HG02938 (cell line): Measurements from ENCODE around the gene KIF12.
"Not testable (repeated sequence)": the region's sequence is repeated elsewhere in the genome, so short reads cannot be mapped to it uniquely, and the experiment has no call there.

Source experiments
- ATAC-seq: cut with Tn5 transposase; IDR thresholded peaks from one replicate; pipeline ENCODE4 v1.9.1; 2021; ENCODE audit warnings: mild to moderate bottlenecking, moderate library complexity; ENCODE audit not compliant: unreplicated experiment

KIF12 gene

GRCh38 chr9:114098936-114099668, at the start of gene KIF12:
TSS of gene KIF12 (minus strand) at chr9:114099292. CDS start at chr9:114099276, 16 bp downstream.
- ATAC-seq: no peak

- no peak for ATAC-seq
These were observed 47.6 kb upstream of the KIF12 start for GRCh38 chr9:114146735-114147134.

GRCh38 chr9:114143234-114143633, 44.1 kb upstream of the KIF12 start:
- no peak for ATAC-seq

- no peak for ATAC-seq
These were observed 42.7 kb upstream of the KIF12 start for GRCh38 chr9:114141553-114142402.

- no peak for ATAC-seq
These were observed 41.8 kb upstream of the KIF12 start for GRCh38 chr9:114140850-114141249.

DNA sequence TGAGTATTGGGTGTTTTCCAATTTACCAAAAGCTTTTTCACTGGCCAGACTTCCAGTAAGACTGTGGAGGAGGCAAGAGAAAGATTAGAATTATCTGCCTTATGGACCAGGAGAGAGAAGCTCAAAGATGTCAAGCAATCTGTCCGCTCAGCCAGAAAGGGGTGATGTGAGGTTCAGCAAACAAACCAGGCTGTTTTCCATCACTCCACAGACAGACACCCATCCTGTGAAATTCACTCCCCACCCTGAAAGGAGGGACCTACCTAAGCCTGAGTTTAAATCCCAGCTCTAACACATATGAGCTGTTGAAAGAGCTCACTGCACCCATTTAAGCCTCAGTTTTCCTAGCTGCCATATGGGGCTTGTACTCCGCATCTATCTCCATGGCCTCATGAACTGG, 41.3 kb upstream of the KIF12 start:
- ATAC-seq: no peak

DNA sequence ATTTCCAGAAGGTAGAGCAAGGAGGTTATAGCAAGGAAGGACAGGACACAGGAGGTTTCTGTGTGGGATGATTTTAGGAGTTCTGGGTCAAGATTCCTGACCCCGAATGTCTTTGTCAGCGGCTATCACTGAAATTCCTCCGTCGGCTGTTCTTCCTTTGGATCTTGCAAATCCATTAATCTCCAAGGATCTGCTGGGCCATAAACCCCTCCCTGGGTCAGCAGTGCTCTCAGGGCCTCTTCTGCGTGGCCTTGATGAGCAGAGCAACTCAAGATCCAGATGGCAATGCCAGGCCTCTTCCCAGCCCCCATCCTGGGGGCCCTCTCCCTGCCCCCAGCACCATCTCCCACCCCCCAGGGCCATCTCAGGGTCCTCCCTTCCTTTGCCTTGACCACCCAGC, 40.0 kb upstream of the KIF12 start:
- ATAC-seq: no peak

- no peak for ATAC-seq
These were observed 39.5 kb upstream of the KIF12 start for GRCh38 chr9:114138552-114138971.

DNA sequence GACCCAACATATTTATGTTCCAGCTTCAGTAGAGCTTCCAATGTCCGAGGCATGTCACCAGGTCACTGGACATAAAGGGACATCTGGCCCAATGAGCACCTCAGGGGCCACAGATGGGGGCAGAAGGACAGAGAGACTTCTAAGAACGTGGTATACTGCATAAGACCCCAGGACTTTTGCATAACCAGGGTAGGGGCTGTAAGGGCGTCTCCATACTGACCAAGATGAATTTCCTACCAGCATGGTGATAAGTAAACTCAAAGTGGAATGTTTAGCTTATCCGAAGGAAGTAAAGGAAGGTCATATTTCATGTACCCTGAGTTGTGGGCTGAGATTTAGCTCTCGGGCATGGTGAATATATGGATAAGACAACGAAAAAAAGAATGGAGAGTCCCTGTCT, 38.7 kb upstream of the KIF12 start:
- ATAC-seq: no peak

DNA sequence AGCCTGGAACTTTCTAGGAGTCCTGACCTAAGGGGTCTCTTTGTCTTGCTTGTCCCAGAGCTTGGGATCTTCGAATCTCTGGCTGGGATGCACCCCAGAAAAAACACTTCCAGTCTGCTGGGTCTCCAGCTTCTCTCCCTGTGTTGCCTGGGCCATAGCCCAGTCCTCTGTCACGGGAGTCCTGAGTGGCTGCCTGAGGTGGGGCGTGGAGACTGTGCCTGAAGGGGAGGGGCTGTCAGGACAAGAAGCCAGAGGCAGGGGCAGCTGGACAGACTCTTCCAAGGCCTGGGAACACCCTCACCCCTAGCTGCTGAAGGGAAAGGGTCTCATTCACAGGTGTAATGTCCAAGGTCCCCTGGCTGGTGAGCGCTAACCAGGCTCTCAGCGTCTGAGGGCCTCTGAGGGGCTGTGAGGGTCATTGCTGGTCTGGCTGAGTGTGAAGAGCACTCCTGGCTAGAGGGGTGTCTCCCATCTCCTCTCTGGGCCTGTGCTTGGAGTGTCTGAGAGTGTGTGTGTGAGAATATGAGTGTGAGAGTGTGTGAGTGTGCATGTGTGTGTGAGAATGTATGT, 35.8 kb upstream of the KIF12 start:
- ATAC-seq: no peak

GRCh38 chr9:114132550-114132918, 33.4 kb upstream of the KIF12 start:
- ATAC-seq: no peak

GRCh38 chr9:114131808-114132549, 32.9 kb upstream of the KIF12 start:
- no peak for ATAC-seq

- no peak for ATAC-seq
These were observed 31.7 kb upstream of the KIF12 start for GRCh38 chr9:114130624-114131277.

- no peak for ATAC-seq
These were observed 31.0 kb upstream of the KIF12 start for GRCh38 chr9:114130141-114130540.

DNA sequence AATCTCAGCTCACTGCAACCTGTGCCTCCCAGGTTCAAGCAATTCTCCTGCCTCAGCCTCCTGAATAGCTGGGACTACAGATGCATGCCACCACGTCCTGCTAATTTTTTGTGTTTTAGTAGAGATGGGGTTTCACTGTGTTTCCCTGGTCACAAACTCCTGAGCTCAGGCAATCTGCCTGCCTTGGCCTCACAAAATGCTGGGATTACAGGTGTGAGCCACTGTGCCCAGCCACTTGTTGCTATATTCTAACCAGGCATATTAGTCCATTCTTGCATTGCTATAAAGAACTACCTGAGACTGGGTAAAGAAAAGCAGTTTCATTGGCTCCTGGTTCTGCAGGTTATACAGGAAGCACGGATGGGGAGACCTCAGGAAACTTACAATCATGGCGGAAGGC, 29.7 kb upstream of the KIF12 start:
- ATAC-seq: not testable (repeated sequence)

DNA sequence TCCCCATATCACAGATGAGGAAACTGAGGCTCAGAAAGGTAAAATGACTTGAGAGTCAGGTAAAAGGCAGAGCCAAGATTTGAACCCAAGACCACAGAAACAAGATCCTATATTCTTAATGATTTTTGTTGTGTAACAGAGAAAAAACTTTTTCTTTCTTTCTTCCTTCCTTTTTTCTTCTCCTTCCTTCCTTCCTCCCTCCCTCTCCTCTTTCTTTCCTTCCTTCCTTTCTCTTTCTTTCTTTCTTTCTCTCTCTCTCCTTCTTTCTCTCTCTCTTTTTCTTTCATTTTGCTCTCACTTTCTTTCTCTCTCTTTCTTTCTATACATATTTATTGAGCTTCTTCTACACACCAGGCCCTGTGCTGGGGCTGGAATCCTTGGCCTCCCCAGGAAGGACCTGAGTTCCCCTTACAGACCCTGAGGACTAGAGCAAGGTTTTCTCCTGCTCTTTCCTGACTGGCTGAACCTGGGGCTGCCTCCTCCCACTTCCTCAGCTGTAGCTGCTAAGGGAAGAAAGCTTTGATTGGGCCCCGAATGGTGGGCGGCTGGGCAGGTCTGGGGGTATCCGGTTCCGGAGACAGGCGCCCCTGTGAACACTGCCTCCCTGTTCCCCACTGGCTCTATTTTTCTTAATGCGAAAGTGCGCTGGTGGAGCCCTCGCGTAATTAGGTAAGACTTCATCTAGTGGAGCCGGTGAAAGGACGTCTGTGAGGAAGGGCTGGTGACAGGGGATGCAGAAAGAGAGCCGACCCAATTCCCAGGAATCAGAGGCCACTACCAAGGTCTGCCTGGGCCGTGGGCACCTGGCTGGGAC, 27.4 kb upstream of the KIF12 start:
- ATAC-seq: no peak

DNA sequence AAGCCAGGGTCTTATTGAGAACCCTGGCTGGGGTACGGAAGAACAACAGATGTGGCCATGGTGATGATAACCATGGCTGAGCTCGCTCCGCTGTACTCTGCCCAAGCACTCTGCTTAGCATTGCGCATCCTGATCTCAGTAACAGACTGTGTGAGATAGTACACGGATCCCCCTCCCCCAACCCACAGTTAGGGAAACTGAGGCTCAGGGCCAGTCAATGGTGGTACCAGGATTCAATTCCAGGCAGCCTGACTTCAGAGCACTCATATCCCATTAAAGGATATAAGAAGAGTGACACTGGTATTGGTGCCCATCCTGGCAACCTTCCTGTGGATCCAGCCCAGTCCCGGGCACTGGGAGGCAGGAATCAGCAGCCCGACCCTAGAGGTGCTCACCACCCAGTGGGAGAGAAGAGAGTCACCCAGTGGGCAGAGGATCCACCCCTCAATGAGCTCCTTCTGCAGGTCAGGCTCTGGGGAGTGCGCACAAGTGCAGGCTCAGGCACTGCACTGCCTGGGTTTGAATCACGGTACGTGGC, 26.5 kb upstream of the KIF12 start:
- ATAC-seq: no peak

- ATAC-seq: no peak
These were observed 25.8 kb upstream of the KIF12 start for GRCh38 chr9:114124666-114125475.

DNA sequence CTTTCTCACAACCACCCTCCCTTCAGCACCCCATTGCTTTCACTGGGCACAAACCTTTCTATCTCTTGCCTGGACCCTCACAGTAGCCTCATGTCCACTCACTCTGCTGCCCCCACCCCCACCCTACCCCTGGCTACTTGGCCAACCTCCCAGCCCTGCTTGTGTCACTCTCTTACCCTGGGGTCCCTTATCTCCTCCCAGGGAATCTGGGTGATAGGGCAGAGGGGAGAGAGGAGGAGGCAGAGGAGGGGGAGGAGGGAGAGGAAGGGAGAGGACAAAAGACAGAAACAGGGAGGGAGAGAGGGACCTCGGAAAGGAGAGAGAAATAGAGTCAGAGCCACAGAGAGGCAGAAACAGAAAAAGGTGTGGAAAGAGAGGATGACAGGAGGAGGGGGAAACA, 25.0 kb upstream of the KIF12 start:
- ATAC-seq: no peak
